Fibroblast of upper back skin (primary cell): ENCODE data around the gene CYP46A1.

ENCODE experiments used
- DNase-seq: peaks from one replicate; pipeline ENCODE4 v3.0.0-alpha.2; 2013

Gene CYP46A1

DNA sequence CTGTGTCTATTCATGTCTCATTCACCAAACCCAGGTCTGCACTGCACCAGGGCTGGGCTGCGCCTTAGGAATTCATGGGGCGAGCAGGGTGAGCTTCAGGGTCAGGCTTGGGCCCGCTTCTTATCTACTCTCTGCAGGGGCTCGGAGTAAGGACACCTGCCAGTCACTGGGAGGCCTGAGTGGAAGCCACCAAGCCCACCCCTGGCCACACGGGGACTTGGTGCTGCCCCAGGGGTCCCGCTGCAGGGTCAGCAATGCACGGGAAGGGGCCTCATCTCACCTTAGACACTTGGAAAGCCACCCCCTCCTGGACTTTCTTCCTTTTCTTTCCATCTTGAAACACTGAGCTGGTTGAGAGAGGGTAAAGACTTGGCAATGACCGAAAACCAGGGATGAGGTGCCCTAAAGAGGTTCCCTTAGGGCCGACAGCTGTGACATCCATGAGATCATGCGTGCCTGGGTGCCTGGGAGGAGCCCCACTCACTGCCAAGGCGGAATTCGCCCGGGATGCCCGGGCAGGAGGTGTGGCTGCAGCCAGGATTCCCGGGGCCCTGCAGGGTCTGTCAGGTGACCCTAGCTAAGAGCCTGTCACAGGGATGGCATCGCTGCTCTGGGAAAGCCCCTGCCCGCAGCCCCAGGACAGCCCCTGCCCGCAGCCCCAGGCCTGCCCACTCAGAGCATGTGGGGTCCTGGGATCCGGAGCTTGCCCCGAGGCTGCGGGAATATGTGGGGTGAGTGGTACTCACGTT is 63.7 kb downstream of the CYP46A1 start:
- no peak for DNase-seq

DNA sequence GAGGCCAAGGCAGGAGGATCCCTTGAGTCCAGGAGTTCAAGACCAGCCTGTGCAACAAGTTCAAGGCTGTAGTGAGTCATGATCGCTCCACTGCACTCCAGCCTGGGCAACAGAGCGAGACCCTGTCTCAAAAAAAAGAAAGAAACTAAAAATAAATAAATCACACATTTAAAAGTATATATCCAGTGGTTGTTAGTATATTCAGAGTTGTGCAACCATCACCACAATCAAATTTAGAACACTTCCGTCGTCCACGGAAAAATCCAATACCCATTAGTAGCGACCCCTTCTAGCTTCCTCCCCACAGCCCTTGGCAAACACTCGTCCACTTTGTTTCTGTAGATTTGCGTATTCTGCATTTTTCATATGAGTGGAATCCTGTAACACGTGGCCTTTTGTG is 64.4 kb downstream of the CYP46A1 start:
- no peak for DNase-seq

DNA sequence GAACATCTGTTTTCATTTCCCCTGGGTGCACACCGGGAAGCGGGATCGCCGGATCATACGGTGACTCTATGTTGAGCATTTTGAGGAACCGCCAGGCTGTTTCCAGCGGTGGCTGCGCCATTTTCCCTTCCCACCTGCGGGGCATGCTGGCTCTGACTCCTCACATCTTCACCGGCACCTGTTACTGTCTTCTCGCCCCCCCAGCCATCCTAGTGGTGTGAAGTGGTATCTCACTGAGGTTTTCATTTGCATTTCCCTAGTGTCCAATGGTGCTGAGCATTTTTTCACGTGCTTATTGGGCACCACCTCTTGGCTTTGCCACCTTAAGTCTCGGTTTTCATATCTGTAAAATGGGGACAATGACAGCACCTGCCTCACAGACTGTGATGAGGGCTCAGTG is 65.0 kb downstream of the CYP46A1 start:
- no peak for DNase-seq

DNA sequence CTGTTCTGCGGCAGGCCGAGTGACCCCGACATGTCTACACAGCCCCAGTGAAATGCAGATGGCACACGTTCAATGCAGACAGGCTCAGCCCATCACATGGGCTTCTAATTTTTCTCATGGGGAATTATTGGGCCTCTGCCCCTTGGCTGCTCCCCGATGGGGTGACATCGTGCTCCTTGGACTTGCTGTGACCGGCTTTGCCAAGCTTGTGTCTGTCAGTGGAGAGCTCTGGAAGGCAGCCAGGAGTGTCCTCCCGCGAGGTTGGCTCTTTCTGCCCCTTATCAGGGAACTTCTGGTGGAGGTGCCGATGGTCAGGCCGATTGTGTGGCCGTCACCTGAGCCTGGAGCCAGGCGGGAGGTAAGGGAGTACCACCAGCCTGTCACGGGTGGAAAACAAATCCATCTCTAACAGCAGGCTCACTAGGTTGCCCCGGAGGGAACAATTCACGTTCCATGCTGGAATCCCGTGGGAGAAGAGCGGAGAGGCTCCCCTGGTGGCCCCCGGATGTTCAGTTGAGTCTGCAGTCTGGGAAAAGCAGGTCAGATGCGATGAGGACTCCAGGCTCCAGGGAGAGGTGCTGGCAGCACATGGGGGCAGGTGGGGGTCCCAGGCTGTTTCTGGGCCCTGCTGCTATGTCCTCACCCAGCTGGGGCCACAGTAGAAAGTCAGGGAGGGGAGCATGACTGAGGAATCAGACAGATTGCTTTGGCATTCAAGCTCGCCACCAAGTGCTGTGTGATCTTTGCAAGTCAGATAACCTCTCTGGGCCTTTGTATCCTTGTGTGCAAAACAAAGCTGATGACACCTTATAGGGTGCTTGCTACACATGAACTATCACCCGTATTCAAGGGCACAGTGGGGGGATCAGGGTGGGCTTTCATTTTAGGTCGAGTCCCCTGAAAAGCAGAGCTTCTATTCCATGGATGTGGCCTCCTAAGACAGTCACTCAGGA is 65.9 kb downstream of the CYP46A1 start:
- no peak for DNase-seq

DNA sequence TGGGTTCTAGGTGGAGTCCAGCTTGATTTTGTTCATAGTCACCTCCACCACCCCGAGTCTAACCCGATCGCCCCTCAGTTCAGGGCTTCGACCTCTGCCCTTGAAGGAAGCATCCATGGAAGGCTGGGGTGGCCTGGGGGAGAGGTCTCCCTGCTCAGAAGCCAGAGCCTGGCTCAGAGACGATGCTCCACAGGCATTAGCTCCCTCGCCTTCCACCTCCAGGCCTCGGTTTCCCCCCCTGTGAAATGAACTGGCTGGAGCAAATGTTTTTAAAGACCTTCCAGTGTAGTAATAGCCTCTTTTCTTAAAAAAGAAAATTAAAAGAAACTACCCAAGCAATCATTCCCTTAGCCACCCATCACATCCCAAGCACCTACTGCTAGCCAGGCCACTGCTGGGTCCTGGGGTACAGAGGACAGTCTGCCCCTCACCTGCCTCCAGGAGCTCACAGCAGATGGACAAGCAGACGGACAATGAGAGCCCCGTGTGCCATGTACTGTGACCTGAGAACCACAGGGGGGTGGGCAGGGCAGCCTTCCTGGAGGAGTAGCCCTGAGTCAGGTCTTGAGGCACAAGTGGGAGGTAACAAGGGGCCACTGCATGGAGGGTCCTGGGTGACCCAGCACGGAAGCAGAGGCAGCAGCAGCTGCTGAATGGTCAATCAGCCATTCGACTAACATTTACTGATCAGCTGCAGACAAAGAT is 66.8 kb downstream of the CYP46A1 start:
- no peak for DNase-seq

DNA sequence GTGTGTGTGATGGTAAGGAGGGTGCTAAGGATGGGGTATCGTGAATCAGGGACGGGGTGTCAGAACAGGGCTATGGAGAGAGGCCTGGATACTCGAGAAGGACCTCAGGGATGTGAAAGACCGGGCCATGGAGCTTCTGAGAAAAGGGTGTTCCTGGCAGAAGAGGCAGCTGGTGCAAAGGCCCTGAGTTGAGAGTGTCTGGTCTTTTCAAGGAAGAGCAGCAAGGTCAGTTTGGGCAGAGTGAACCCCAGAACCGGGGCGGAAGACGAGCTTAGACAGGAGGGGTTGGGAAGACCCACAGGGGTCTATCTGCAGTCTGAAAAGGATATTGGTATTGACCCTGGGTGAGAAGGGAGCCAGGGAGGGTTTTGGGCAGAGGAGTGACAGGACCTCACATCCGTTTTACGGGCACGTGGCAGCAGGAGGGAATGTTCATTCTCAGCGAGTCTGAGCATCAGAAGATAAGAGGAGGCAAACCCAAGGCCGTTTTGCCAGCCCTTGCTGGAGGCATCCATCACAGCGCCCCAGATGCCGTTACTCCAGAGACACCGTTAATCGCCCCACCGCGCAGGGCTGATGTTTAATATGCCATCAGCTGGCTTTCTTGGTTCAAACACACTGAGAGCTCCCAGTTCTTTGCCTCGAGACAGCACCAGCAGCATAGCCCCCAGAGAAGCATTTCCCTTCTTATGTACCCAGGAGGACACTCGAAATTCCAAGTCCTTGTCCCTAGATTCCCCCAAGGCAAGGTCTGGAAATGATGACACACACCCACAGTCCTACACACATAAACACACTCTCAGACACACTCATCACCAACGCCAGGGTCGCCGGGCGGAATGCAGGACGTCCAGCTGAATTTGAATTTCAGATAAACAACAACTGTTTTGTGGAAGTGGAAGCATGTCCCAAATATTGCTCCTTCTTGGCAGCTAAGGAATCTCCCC is 67.7 kb downstream of the CYP46A1 start:
- DNase-seq, result peak; percentile 38

DNA sequence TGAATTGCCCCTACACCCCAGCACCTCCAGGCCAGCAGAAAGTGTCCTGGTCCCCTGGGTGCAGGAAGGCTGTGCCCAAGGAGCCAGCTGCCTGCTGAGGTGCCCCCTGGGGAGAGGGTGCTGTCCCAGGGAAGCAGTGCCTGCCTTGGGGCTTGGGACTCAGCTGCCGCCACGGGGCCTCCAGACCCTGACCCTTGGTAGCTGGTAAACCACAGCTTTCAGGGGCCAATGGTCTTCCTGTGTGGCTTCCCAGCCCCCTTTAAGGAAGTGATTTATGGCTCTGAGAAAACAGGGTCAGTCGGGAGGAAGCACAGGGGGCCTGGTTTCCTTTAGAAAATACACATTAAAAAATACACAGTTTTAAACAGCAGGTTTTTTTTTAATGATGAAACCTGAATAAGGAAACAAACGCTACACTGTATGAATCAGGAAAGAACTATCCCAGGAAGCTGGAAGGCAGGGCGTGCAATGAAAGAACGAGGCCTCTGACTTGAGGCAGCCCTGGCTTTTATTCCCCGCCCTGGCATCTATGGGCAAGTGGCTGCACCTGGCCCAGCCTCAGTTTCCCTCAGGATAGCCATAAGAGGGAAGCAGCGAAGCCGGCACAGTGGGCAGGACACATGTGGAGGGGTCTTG is 68.5 kb downstream of the CYP46A1 start:
- peak; percentile 78 for DNase-seq

DNA sequence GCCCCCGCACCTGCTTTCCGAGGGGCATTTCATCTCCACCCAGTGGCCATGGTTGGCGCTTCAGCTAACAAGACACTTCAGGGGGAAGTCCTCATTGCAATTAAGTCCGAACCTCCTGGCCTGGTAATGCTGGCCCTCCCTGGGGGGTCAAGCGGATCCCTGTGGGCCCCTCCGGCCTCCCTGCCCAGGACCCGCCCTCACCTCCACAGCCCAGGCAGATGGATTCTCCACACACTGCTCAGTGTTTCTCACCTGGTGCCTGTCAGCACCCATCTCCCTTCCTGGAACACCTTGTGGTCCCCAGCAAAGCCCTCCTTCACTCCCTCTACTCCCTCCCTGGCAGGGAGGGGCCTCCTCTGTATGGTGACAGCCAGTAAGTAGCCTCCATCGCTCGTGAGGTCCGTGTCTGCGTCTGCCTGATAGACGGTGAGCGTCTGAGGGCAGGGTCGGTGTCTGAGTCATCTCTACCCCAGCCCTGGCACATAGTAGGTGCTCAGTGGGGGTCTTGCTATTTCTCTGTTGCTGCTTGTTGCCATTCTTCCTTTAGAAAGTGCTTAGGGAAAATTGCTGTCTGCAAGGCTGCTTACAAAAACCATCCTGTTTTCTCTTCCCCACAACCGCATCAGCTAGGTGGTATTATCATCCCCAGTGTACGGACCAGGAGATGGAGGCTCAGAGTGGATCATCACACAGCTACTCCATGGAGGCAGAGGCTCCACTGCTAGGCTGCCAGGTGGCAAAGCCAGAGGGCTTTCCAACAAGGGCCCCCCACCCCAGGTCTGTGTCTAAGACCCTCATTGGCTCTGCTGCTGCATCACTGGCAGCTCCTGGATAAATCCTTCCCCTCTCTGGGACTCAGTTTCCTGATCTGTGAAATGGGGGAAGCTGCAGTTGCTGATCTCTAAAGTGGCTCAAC is 69.4 kb downstream of the CYP46A1 start:
- DNase-seq, result peak; percentile 12

DNA sequence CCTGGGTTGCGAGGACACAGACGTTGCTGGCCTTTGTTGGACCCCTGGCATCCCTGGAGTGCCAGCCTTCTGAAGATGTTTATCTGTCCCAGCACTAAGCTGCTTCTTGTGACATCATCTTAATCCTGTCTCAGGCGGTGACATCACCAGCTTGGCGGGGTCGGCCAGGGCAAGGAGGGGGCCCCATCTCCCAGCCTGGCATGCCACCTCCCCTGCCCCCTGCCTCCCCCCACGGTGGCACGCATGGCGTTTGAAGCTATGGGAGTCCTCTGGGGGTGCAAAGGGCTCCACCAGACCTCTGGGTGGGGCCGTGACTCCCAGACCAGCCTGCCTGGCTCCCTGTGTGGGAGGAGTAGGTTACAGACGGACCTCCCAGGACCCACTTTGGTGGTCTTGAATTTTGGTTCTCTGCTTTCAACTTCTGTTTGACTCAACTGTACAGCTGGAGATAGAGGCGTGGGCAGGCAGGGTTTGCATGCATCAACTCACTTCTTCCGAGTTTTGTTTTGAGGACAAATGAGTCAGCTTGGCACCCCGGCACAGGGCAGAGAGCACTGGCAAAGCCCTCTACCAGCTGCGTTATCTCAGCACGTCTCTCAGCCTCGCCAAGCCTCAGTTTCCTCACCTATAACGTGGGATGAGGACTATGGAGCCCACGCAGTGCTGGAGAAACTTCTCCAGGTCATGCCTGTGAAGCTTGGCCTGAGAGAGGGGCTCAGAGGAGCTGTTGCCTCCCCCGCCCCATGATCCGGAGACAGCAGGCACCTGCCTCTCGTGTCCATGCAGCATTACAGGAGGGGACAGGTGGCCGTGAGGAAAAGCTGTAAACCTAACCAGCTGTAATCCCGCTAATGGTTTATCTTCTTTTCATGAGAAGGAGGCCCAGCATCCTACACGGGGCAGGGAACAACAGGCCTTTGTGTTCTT is 70.3 kb downstream of the CYP46A1 start:
- DNase-seq, result no peak

DNA sequence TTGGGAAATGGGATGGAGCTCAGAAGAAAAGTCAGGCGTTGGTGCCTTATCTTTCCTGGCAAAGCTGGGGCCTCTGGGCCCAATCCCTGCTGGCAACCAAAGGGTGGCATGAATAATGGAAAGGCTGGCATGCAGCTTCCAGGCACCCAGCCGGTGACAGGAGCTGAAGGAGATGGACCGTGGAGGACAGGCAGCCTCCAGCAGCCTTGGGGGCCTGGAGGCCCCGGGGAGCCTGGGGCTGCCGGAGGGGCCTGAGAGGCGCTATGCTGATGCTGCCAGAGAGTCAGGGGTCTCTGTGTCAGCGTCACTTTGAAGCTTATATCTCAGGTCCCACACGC is 70.9 kb downstream of the CYP46A1 start:
- DNase-seq, result no peak

DNA sequence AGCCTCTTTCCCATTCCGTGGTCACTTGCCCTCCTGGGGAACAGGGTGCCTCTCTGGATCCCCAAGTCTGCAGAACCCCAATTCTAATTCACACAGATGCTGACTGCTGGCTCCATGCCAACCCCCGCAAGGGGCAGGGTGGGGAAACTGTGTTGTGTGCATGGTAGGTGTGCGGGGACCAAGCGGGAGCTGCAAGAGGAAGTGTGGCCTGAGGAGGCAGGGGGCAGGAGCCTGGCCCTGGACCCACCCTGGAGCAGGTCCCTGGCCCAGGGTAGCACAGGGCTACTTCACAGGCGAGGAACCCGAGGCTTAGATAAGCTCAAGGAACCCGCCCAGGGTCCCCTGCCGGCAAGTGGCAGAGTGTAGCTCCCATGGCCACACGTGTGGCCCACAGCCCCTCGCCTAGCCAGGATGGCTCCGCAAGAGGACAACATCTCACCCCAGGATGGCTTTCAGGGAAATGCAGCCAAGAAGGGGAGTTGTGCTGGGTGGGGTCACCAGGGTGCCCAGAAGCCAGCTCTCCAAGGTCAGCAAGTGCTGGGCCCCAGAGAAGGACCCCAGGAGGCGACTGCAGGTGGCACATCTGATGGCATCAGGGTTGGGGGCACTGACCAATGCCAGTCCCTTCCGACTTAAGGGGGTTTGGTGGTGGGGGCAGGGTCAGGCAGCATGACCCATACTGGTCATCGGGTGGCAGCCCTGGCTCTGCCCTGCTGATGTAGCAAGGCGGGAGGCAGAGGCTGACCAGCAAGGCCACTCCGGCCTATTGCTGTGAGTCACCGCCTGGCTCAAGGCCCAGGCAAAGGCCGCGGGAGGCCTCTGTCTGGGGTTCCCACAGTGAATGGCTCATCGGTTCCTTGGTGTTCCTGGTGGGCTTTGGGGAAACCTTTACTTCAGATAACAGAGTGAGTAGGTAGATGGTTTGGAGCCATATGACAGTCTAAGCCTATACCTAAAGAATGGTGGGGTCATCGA is 71.8 kb downstream of the CYP46A1 start:
- DNase-seq, result peak; percentile 85

DNA sequence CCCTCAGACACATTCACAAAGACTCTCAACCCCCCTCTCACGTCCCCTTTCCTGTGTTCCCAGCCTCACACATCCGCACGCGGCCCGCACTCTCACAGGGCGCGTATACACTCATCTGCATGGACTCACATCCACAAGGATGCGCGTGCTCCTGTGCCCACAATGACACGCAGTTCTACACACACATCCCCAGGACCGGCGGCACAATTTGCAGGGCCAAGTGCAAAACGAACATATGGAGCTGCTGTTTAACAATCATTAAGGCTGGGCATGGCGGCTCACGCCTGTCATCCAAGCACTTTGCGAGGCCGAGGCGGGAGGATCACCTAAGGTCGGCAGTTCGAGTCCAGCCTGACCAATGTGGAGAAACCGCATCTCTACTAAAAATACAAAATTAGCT is 72.7 kb downstream of the CYP46A1 start:
- peak; percentile 19 for DNase-seq

DNA sequence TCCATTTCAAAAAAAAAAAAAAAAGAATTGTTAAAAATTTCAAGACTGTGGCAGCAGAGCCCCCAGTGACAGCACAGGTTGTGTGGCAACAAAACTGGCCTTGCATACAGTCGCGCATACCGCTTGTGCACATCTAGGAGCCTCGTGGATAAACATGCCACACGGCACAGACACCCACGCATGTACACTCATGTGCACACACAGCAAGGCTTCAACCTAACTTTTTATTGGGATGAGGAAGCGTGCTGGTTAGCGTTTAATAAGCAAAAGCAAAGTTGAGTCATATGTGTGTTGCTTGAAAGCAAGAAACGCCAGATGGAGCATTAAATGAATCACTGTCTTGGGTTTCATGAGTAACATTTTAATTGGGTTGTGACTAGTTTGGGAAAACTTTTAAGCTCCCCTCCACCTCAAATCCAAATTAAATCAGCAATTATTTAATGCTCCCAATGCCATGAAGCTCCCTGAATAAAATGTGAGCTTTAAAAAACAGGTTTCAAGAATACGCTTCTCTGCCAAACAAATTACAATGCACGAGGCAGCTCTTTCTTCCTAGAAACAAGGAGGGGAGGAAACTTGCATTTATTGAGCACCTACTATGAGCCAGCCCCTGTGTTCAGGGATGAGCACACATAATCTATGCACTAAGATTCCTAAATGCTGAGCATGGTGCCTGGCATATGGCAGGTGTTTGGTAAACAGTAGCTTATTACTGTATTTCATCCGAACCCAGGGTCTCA is 73.4 kb downstream of the CYP46A1 start:
- DNase-seq, result peak; percentile 92

DNA sequence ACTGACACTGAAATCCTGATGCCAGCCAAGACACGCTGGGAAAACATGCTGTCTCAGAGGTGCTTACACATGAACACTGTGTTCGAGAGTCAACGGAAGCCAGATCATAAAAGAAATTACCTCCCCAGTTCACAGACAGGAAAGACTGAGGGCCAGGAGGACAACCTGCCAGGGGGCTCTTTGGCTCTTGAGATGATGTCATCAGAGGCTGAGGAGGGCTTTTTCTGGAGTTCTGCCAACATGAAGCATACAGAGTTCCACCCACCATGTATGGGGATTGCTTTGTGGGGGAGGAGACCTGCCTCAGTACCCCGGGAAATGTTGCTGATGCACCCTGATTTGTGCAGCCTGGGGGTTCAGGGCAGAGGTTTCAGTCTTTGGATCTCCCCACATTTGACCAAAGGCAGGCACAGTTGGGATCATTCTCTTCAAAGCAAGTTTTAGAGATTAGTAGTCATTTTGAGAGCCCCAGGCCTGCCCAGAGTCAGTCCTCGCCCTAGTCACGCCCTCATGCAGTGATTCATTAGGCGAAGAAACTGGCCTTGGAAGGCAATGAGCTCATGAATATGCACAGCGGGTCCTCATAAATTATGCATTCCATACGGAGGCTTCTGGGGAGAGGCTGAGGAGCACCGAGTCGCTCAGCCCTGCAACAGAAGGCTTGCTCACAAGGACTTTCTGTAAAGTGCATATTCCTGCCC is 74.2 kb downstream of the CYP46A1 start:
- peak; percentile 97 for DNase-seq

DNA sequence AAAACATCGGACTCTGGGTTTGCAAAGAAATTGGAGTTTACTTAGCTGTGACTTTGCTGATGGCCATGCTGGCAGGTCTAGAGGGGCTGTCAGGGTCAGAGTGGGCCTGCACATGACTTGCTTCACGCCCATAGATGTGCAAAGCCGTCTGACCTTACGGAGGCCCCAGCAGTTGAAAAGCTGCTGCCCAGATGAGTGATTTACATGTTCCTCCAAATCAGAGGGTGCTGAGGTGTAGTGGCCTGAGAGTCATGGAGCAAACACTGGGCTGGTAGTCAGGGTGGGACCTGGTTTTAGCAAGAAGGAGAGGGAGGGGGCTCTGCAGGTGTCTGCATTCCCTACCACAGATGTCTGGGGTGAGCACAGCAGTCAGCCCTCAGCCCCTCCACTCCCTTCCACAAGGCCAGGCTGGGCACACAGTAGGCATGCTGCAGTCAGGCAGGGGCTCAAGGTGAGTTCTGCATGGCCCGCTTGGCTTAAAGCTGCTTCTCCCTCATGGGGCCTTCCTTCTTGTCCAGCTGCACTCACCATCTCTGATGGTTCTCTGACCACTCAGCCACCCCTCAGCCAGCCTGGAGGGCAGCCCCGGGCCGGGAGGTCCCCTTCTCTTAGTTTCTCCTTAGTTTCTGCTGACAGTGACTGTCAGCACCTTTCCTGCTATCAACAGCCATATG is 74.9 kb downstream of the CYP46A1 start:
- DNase-seq, result no peak

DNA sequence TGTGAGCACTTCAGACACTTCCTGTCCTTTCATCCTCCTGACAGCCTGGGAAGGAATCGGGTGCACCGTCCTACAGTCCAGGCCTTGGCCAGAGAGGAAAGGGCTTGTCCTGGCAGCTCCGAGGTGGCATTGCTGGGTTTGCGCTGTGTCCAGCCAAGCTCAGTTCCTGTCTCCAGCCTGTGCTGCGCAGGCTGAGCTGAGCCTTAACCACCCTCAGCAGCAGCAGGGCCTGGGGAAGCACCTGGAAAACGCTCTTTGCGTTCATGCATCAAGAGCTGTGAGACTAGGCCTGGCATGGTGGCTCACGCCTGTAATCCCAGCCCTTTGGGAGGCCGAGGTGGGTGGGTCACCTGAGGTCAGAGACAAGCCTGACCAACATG is 75.4 kb downstream of the CYP46A1 start:
- no peak for DNase-seq
